HCT116 (cell line): ENCODE data around the gene MRRF. TPM values are rescaled to one million over a fixed set of nuclear protein-coding genes. Genes with fewer than 3 reads are reported as not detected.
A peak's percentile ranks its signal among the peaks of the same experiment; 100 is the strongest.

Source experiments
- ATAC-seq: fragments of 200-7000 bp; cut with Tn5 transposase; 2 replicates; pipeline ENCODE4 v1.9.1; 2020; ENCODE audit warnings: mild to moderate bottlenecking, moderate library complexity
- BruUV-seq: library from RNA; stranded (reverse); fragments of 400-500 nt; replicated peaks from 2 replicates; lab custom pipeline; 2021; lab: Mats Ljungman, UMichigan
- CTCF ChIA-PET: fragments of 300-600 bp; sonication (Branson Sonifier 250); formaldehyde crosslinking; loops from one replicate; lab custom pipeline; 2021; ENCODE audit warnings: antibody characterized with exemption; lab: Charles Lee
- POLR2A ChIA-PET: fragments of 300-600, 350-600 bp; sonication (Branson Sonifier 250); formaldehyde crosslinking; loops from one replicate; lab custom pipeline; 2021; ENCODE audit warnings: antibody characterized with exemption; lab: Charles Lee
- RAD21 ChIA-PET, 2 experiments: fragments of 300-600 bp; sonication (Branson Sonifier 250); formaldehyde crosslinking; loops; one replicate each; lab custom pipeline; 2023; ENCODE audit warnings: low total read pairs in 2 of 2; ENCODE audit not compliant: uncharacterized antibody in 2 of 2, unreplicated experiment in 2 of 2, low non-redundant PET in 1 of 2; lab: Charles Lee
- DNase-seq: peaks from one replicate; pipeline ENCODE4 v3.0.0-alpha.2; 2010; ENCODE audit warnings: low read depth, low spot score
- H2AFZ ChIP-seq: fragments of 200-600 bp; shearing (Covaris generic), sonication (generic); 2 replicates; pipeline ENCODE4 v1.6.1; 2017; ENCODE audit warnings: low read depth, mixed run types, mixed read lengths, antibody characterized with exemption, low read length; ENCODE audit not compliant: poor library complexity, severe bottlenecking
- H3K27ac ChIP-seq: 2 replicates; pipeline ENCODE4 v1.5.1; 2012; ENCODE audit warnings: low read depth, low read length
- H3K27me3 ChIP-seq: fragments of 200-600 bp; sonication (generic); 2 replicates; pipeline ENCODE4 v1.6.1; 2016; ENCODE audit warnings: mixed run types, low read length, mixed read lengths; ENCODE audit not compliant: insufficient read depth
- H3K36me3 ChIP-seq, 2 experiments: fragments of 200-500 bp in 1 of 2; fragments of 200-600 bp in 1 of 2; sonication (Bioruptor generic) in 1 of 2; sonication (generic) in 1 of 2; 2 replicates each; pipeline versions ENCODE4 v1.5.1 to v1.6.1; 2014 to 2016; ENCODE audit warnings: low read length in 2 of 2, inconsistent platforms in 1 of 2, mixed read lengths in 1 of 2, mixed run types in 1 of 2; ENCODE audit not compliant: insufficient read depth in 2 of 2, control insufficient read depth in 1 of 2
- H3K4me1 ChIP-seq, 2 experiments: fragments of 200-600 bp in 1 of 2; sonication (generic) in 1 of 2; 2 replicates each; pipeline versions ENCODE4 v1.5.1 to v1.6.1; 2012 to 2017; ENCODE audit warnings: low read length in 2 of 2, inconsistent platforms in 1 of 2, mild to moderate bottlenecking in 1 of 2, mixed read lengths in 1 of 2, mixed run types in 1 of 2, moderate library complexity in 1 of 2; ENCODE audit not compliant: insufficient read depth in 2 of 2, control insufficient read depth in 1 of 2
- H3K4me2 ChIP-seq: fragments of 200-600 bp; sonication (generic); 2 replicates; pipeline ENCODE4 v1.6.1; 2017; ENCODE audit warnings: mixed run types, low read length, mixed read lengths
- H3K4me3 ChIP-seq, 2 experiments: fragments of 200-600 bp in 1 of 2; sonication (generic) in 1 of 2; replicated peaks in 1 of 2; 2 replicates each; pipeline ENCODE4 v1.5.1; 2011 to 2016; ENCODE audit warnings: low read length in 2 of 2, control low read depth in 1 of 2, low read depth in 1 of 2, mild to moderate bottlenecking in 1 of 2, mixed read lengths in 1 of 2, mixed run types in 1 of 2
- H3K79me2 ChIP-seq: fragments of 200-600 bp; sonication (generic); 2 replicates; pipeline ENCODE4 v1.6.1; 2017; ENCODE audit warnings: mild to moderate bottlenecking, mixed run types, low read length, moderate library complexity, mixed read lengths; ENCODE audit not compliant: insufficient read depth
- H3K9ac ChIP-seq: fragments of 200-600 bp; sonication (generic); 2 replicates; pipeline ENCODE4 v1.6.1; 2016; ENCODE audit warnings: low read length, mixed read lengths
- H3K9me2 ChIP-seq: fragments of 200-600 bp; sonication (generic), shearing (Covaris generic); 2 replicates; pipeline ENCODE4 v1.6.1; 2017; ENCODE audit warnings: mixed run types, mild to moderate bottlenecking, moderate library complexity; ENCODE audit not compliant: insufficient read depth
- H3K9me3 ChIP-seq, 2 experiments: fragments of 200-500 bp in 1 of 2; fragments of 200-600 bp in 1 of 2; sonication (Bioruptor generic) in 1 of 2; sonication (generic) in 1 of 2; 2 replicates each; pipeline ENCODE4 v1.6.1; 2014 to 2017; ENCODE audit warnings: low read length in 2 of 2, mixed read lengths in 2 of 2, inconsistent platforms in 1 of 2, low read depth in 1 of 2, mild to moderate bottlenecking in 1 of 2, mixed run types in 1 of 2, moderate library complexity in 1 of 2; ENCODE audit not compliant: control insufficient read depth in 1 of 2, insufficient read depth in 1 of 2
- H4K20me1 ChIP-seq: fragments of 200-600 bp; sonication (generic), shearing (Covaris generic); 2 replicates; pipeline ENCODE4 v1.6.1; 2017; ENCODE audit warnings: mixed run types, mild to moderate bottlenecking, moderate library complexity; ENCODE audit not compliant: insufficient read depth
- EZH2 ChIP-seq: fragments of 200-600 bp; sonication (generic); IDR thresholded peaks from 2 replicates; pipeline ENCODE4 v1.6.1; 2017; ENCODE audit warnings: antibody characterized with exemption, mixed run types
- RAD21 ChIP-seq: IDR thresholded peaks from 2 replicates; pipeline ENCODE4 v1.6.1; 2012; ENCODE audit warnings: low read depth, mild to moderate bottlenecking
- intact Hi-C: fragments of 100-400 bp; cut with micrococcal nuclease; formaldehyde crosslinking; loops from 2 replicates; pipeline ENCODE4 v1.10.0; 2022
- total RNA-seq: library from RNA; stranded (reverse); gene quantifications from one replicate; pipeline ENCODE4 v1.2.1, GENCODE V29; 2021; ENCODE audit not compliant: unreplicated experiment
- TF ChIP-seq, protein P1 (sequence below), 3 experiments: fragments of 200-600 bp in 1 of 3; sonication (generic) in 1 of 3; IDR thresholded peaks in 2 of 3; conservative IDR thresholded peaks in 1 of 3; 2 replicates each; pipeline ENCODE4 v1.5.1; 2012 to 2017; ENCODE audit warnings: low read depth in 2 of 3, low read length in 2 of 3, antibody characterized with exemption in 1 of 3, borderline replicate concordance in 1 of 3, control low read depth in 1 of 3, mild to moderate bottlenecking in 1 of 3, mixed read lengths in 1 of 3, mixed run types in 1 of 3, moderate library complexity in 1 of 3; ENCODE audit not compliant: insufficient read depth in 1 of 3

MRRF gene
- total RNA-seq, 1 experiment from 2014 or later = 88.6 TPM

DNA sequence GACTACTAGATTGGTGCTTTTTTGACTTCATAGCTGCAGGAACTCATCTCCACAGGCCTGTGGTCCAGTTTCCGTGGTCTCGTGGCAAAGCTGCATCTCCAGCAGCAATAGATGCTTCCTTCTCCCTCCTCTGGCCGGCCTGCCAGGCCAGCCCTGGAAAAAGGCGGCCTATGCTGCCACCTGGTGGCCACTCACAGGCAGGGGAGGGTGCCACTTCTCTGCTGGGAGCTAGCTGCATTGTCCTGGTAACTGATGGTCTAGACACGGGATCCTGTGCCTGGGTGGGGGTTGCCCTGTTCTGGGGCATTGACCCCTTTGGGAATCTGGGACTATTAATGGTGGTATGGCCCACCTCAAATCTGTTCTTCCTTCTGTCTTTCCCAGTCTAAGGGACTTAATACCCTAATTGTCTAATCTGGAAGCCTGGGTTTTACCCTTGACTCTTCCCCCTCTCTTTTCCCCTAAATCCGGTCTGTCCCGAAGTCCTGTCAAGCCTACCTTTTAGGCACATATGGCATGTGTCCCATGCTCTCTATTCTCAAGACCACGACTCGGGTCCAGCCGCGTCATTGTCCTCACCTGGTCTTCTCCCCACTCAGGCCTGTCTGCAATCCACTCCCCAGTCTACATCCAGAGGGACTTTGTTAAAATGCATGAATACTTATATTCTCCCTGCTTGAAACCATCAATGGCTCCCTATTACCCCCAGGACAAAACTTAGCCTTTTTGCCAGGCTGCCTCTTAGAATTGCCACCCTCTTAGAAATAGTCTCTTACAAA is 86.1 kb downstream of the MRRF start:
- no peaks in the 10 kb centered on the region for H3K27me3 ChIP-seq
- BruUV-seq = no TSS peak
- POLR2A ChIA-PET = interaction anchor here (0.7 to 1.7 kb wide), 3 partner anchors 225 to 716 kb away, joined by 3 to 9 read pairs (median 3); no protein-coding TSS in a partner anchor
- no peak overlapping the region for H3K27ac ChIP-seq
- no peaks in the 10 kb centered on the region for H3K9me3 ChIP-seq
- no peak overlapping the region for H3K4me3 ChIP-seq
- no peaks in the 10 kb centered on the region for H3K36me3 ChIP-seq
- peaks cover 3 to 13% of the 10 kb centered on the region in 2 experiments; a peak in 3 of 4 replicates for H3K4me1 ChIP-seq
- H3K9me2 ChIP-seq = no peaks in the 10 kb centered on the region
- H3K79me2 ChIP-seq = no peaks in the 10 kb centered on the region
- peak; percentile 27 for DNase-seq
- TF ChIP-seq RAD21 (peak; percentile 99), EZH2 (no peak)
- TF ChIP-seq, protein P1, sequence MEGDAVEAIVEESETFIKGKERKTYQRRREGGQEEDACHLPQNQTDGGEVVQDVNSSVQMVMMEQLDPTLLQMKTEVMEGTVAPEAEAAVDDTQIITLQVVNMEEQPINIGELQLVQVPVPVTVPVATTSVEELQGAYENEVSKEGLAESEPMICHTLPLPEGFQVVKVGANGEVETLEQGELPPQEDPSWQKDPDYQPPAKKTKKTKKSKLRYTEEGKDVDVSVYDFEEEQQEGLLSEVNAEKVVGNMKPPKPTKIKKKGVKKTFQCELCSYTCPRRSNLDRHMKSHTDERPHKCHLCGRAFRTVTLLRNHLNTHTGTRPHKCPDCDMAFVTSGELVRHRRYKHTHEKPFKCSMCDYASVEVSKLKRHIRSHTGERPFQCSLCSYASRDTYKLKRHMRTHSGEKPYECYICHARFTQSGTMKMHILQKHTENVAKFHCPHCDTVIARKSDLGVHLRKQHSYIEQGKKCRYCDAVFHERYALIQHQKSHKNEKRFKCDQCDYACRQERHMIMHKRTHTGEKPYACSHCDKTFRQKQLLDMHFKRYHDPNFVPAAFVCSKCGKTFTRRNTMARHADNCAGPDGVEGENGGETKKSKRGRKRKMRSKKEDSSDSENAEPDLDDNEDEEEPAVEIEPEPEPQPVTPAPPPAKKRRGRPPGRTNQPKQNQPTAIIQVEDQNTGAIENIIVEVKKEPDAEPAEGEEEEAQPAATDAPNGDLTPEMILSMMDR (IDR thresholded peaks at IDR 0.05 in 2 of 3, conservative IDR thresholded peaks at IDR 0.05 in 1 of 3; ENCODE audit: borderline replicate concordance in 1 of 3, insufficient read depth in 1 of 3, low read depth in 2 of 3, low read length in 2 of 3) = peak; percentile 93 to 97 (median 93)
- TF ChIP-seq, all 23 proteins: peak for 2
- CTCF ChIA-PET = interaction anchor here (0.7 to 5.5 kb wide), 11 partner anchors 17 to 804 kb away, joined by 3 to 229 read pairs (median 5); partner anchors contain the start of genes MORN5 and NDUFA8
- no peaks in the 10 kb centered on the region for H4K20me1 ChIP-seq
- intact Hi-C loops = loop anchor here (1.0 to 10.0 kb wide), 7 partner anchors 103 to 994 kb away; no protein-coding TSS in a partner anchor
- no peak overlapping the region for H3K9ac ChIP-seq
- no peak overlapping the region for H2AFZ ChIP-seq
- ATAC-seq = peak; percentile 91
- H3K4me2 ChIP-seq = no peak overlapping the region
- RAD21 ChIA-PET = interaction anchor here (0.7 to 2.6 kb wide), 9 partner anchors 21 to 252 kb away, joined by 3 to 43 read pairs (median 7); partner anchors contain the start of gene PTGS1 (in 1 of the 2)
